HEK293 (cell line): Measurements from ENCODE around the gene TTC9B.

Source experiments
- CTCF ChIA-PET: fragments of 350-600 bp; formaldehyde crosslinking; extraction: SDS; loops from one replicate; lab custom pipeline; 2021; ENCODE audit warnings: antibody characterized with exemption; lab: Yijun Ruan, JAX
- POLR2A ChIA-PET: fragments of 300-600 bp; formaldehyde crosslinking; extraction: SDS; loops from one replicate; lab custom pipeline; 2020; ENCODE audit warnings: antibody characterized with exemption, inconsistent platforms; lab: Yijun Ruan, JAX
- H3K27ac ChIP-seq: fragments of 200-500 bp; sonication (Bioruptor generic); 2 replicates; pipeline ENCODE4 v1.5.1; 2014; ENCODE audit warnings: low read depth, low read length, control low read depth, inconsistent platforms; ENCODE audit errors: extremely low read depth
- H3K36me3 ChIP-seq, 2 experiments: fragments of 200-500 bp in 1 of 2; sonication (Bioruptor generic) in 1 of 2; 1 replicate in 1 of 2; 2 replicates in 1 of 2; pipeline ENCODE4 v1.5.1; 2014 to 2017; ENCODE audit warnings: inconsistent platforms in 2 of 2, low read length in 2 of 2; ENCODE audit not compliant: control insufficient read depth in 2 of 2, insufficient read depth in 1 of 2
- H3K4me1 ChIP-seq: fragments of 200-500 bp; sonication (Bioruptor generic); 2 replicates; pipeline ENCODE4 v1.5.1; 2014; ENCODE audit warnings: mild to moderate bottlenecking, low read length, inconsistent platforms; ENCODE audit not compliant: control insufficient read depth, insufficient read depth
- H3K4me3 ChIP-seq: 2 replicates; pipeline ENCODE4 v1.5.1; 2011; ENCODE audit warnings: low read depth, mild to moderate bottlenecking, control low read depth, low read length, moderate library complexity
- H3K9me3 ChIP-seq: fragments of 200-500 bp; sonication (Bioruptor generic); 2 replicates; pipeline ENCODE4 v1.5.1; 2014; ENCODE audit warnings: low read depth, low read length, inconsistent platforms; ENCODE audit not compliant: control insufficient read depth, insufficient read depth
- EGR2 ChIP-seq: fragments of 450-650 bp; formaldehyde crosslinking; IDR thresholded peaks from 2 replicates; pipeline ENCODE4 v1.5.1; 2016; ENCODE audit warnings: low read depth, missing biosample characterization, missing genetic modification characterization
- GFI1B ChIP-seq: fragments of 450-650 bp; formaldehyde crosslinking; IDR thresholded peaks from 2 replicates; pipeline ENCODE4 v1.5.1; 2016; ENCODE audit warnings: missing biosample characterization, missing genetic modification characterization
- GLIS2 ChIP-seq: fragments of 450-650 bp; formaldehyde crosslinking; IDR thresholded peaks from 2 replicates; pipeline ENCODE4 v1.5.1; 2016; ENCODE audit warnings: missing biosample characterization, missing genetic modification characterization
- REST ChIP-seq: fragments of 450-650 bp; formaldehyde crosslinking; IDR thresholded peaks from 2 replicates; pipeline ENCODE4 v1.5.1; 2016; ENCODE audit warnings: missing biosample characterization, missing genetic modification characterization
- ZFHX2 ChIP-seq: fragments of 450-650 bp; formaldehyde crosslinking; conservative IDR thresholded peaks from 2 replicates; pipeline ENCODE4 v1.5.1; 2016; ENCODE audit warnings: missing biosample characterization, missing genetic modification characterization
- ZIC2 ChIP-seq: fragments of 450-650 bp; formaldehyde crosslinking; IDR thresholded peaks from 2 replicates; pipeline ENCODE4 v1.5.1; 2016; ENCODE audit warnings: missing biosample characterization, missing genetic modification characterization
- ZNF155 ChIP-seq: fragments of 450-650 bp; formaldehyde crosslinking; IDR thresholded peaks from 2 replicates; pipeline ENCODE4 v1.5.1; 2016; ENCODE audit warnings: missing biosample characterization, missing genetic modification characterization
- ZNF16 ChIP-seq: fragments of 450-650 bp; formaldehyde crosslinking; IDR thresholded peaks from 2 replicates; pipeline ENCODE4 v1.5.1; 2016; ENCODE audit warnings: low read depth, missing biosample characterization, missing genetic modification characterization
- ZNF324 ChIP-seq: fragments of 450-650 bp; formaldehyde crosslinking; IDR thresholded peaks from 2 replicates; pipeline ENCODE4 v1.5.1; 2016; ENCODE audit warnings: missing biosample characterization, missing genetic modification characterization
- ZNF341 ChIP-seq: fragments of 450-650 bp; formaldehyde crosslinking; IDR thresholded peaks from 2 replicates; pipeline ENCODE4; 2016; ENCODE audit warnings: low read depth, missing biosample characterization, missing genetic modification characterization
- ZNF404 ChIP-seq: fragments of 450-650 bp; formaldehyde crosslinking; IDR thresholded peaks from 2 replicates; pipeline ENCODE4 v1.5.1; 2017; ENCODE audit warnings: missing biosample characterization, missing genetic modification characterization
- ZNF580 ChIP-seq: fragments of 450-650 bp; formaldehyde crosslinking; IDR thresholded peaks from 2 replicates; pipeline ENCODE4 v1.5.1; 2016; ENCODE audit warnings: missing biosample characterization, missing genetic modification characterization
- ZNF600 ChIP-seq: fragments of 450-650 bp; formaldehyde crosslinking; IDR thresholded peaks from 2 replicates; pipeline ENCODE4 v1.5.1; 2016; ENCODE audit warnings: missing biosample characterization, missing genetic modification characterization
- ZNF624 ChIP-seq: fragments of 450-650 bp; formaldehyde crosslinking; IDR thresholded peaks from 2 replicates; pipeline ENCODE4 v1.5.1; 2017; ENCODE audit warnings: missing biosample characterization, missing genetic modification characterization
- ZNF654 ChIP-seq: fragments of 450-650 bp; formaldehyde crosslinking; IDR thresholded peaks from 2 replicates; pipeline ENCODE4 v1.5.1; 2016; ENCODE audit warnings: low read depth, missing biosample characterization, missing genetic modification characterization
- ZSCAN30 ChIP-seq: fragments of 450-650 bp; IDR thresholded peaks from 2 replicates; pipeline ENCODE4 v1.5.1; 2018; ENCODE audit warnings: missing biosample characterization, mild to moderate bottlenecking, missing genetic modification characterization, moderate library complexity
- ZXDB ChIP-seq: fragments of 450-650 bp; formaldehyde crosslinking; IDR thresholded peaks from 2 replicates; pipeline ENCODE4 v1.5.1; 2016; ENCODE audit warnings: missing biosample characterization, missing genetic modification characterization

TTC9B gene

GRCh38 chr19:40245506-40246128 lies 27.4 kb upstream of the TTC9B start:
- peaks cover 5% of the 10 kb centered on the region; the same call in 1 of the 2 replicates for H3K4me1 ChIP-seq
- no peaks in the 10 kb centered on the region for H3K9me3 ChIP-seq
- 0 out of 2 replicates have a peak, but pooled peaks have one; percentile 8 for TF ChIP-seq ZNF600 (tag by site-specific recombination)
- peak; percentile 51; the same call in 1 of the 2 replicates for TF ChIP-seq ZFHX2 (tag by site-specific recombination)
- no peak for TF ChIP-seq GLIS2
- TF ChIP-seq ZNF155 (tag by site-specific recombination), result no peak
- TF ChIP-seq EGR2, result peak; percentile 62
- TF ChIP-seq ZNF341 (tag by site-specific recombination), result peak; percentile 31; the same call in 1 of the 2 replicates
- TF ChIP-seq, all 188 proteins: peak for 4
- CTCF ChIA-PET, result interaction anchor here (0.6 kb wide), 1 partner anchor 357 kb away, joined by 4 read pairs; no protein-coding TSS in a partner anchor
- no peak overlapping the region for H3K27ac ChIP-seq
- no peak overlapping the region for H3K4me3 ChIP-seq
- H3K36me3 ChIP-seq, result peaks cover 63 to 71% of the 10 kb centered on the region in 2 experiments
- POLR2A ChIA-PET, result interaction anchor here (0.7 kb wide), 1 partner anchor 428 kb away, joined by 4 read pairs; no protein-coding TSS in a partner anchor

GRCh38 chr19:40244579-40245317 lies 26.6 kb upstream of the TTC9B start:
- H3K27ac ChIP-seq, result 0 out of 2 replicates have a peak overlapping the region, but pooled peaks have one; percentile 0
- no peaks in the 10 kb centered on the region for H3K9me3 ChIP-seq
- peaks cover 5% of the 10 kb centered on the region; the same call in 1 of the 2 replicates for H3K4me1 ChIP-seq
- TF ChIP-seq REST (no peak), ZNF580 (tag by site-specific recombination) (no peak), ZIC2 (peak; percentile 45; the same call in 1 of the 2 replicates)
- H3K36me3 ChIP-seq, result peaks cover 62 to 72% of the 10 kb centered on the region in 2 experiments
- ChIA-PET POLR2A (no interaction called here), CTCF (interaction anchor here (1.5 kb wide), 1 partner anchor 60 kb away, joined by 7 read pairs; no protein-coding TSS in a partner anchor)
- H3K4me3 ChIP-seq, result no peak overlapping the region

DNA sequence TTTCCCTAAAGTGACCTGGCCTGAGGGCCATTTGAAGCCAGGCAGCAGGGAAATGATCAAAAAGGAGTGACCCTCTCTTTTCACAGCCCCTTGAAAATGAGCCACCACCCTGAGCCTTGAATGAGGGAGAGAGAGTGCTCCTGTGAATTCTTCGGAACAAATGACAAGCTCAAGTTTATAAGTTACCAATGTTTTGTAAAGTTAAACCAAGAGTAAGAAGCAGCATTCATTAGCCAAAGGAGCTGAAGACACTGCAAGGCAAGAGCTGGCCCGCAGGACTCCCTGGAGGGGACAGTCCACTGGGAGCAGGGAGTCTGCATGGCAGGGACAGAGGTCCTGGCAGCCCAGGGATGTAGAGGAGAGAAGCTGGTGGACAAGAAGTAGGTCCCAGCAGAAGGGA lies 25.0 kb upstream of the TTC9B start:
- no peak for TF ChIP-seq GLIS2
- no peak for TF ChIP-seq ZNF324 (tag by site-specific recombination)
- TF ChIP-seq ZNF654 (tag by site-specific recombination), result no peak
- TF ChIP-seq ZNF580 (tag by site-specific recombination), result no peak
- no peak for TF ChIP-seq ZSCAN30
- no peak for TF ChIP-seq GFI1B
- no peak for TF ChIP-seq ZNF16
- no peak for TF ChIP-seq ZNF624 (tag by site-specific recombination)
- no peak for TF ChIP-seq ZNF404 (tag by site-specific recombination)
- TF ChIP-seq ZXDB, result no peak
- Histone ChIP-seq H3K27ac (peak overlapping the region; percentile 56; the same call in 1 of the 2 replicates), H3K9me3 (no peaks in the 10 kb centered on the region), H3K4me3 (no peak overlapping the region), H3K4me1 (peaks cover 5% of the 10 kb centered on the region; the same call in 1 of the 2 replicates), H3K36me3 (peaks cover 64 to 75% of the 10 kb centered on the region in 2 experiments)
- ChIA-PET CTCF (interaction anchor here (0.9 to 1.5 kb wide), 4 partner anchors 9 to 122 kb away, joined by 3 to 7 read pairs (median 3); no protein-coding TSS in a partner anchor), POLR2A (no interaction called here)
